ENCODE results near the gene MED4.

MED4 gene

GRCh38 chr13:48094781-48095502 lies at the start of gene MED4:
MED4 (minus strand) TSS chr13:48095104; CDS start chr13:48095078, 26 bp downstream.
- DNase-seq (ENCODE audit: low spot score): peak; percentile 92

- no peak for DNase-seq (ENCODE audit: low spot score)
Measured at GRCh38 chr13:48144413-48145035, 49.6 kb upstream of the MED4 start.

GRCh38 chr13:48142436-48142835 lies 47.5 kb upstream of the MED4 start:
- no peak for DNase-seq (ENCODE audit: low spot score)

GRCh38 chr13:48138270-48138669 lies 43.4 kb upstream of the MED4 start:
- DNase-seq (ENCODE audit: low spot score): no peak

- DNase-seq (ENCODE audit: low spot score): no peak
Measured at GRCh38 chr13:48132961-48133360, 38.1 kb upstream of the MED4 start.

GRCh38 chr13:48131533-48131932 lies 36.6 kb upstream of the MED4 start:
- DNase-seq (ENCODE audit: low spot score): no peak

GRCh38 chr13:48126944-48127830 lies 32.3 kb upstream of the MED4 start:
- peak; percentile 81 for DNase-seq (ENCODE audit: low spot score)

- no peak for DNase-seq (ENCODE audit: low spot score)
Measured at GRCh38 chr13:48125794-48126228, 30.9 kb upstream of the MED4 start.

GRCh38 chr13:48123812-48124211 lies 28.9 kb upstream of the MED4 start:
- DNase-seq (ENCODE audit: low spot score): no peak

GRCh38 chr13:48121733-48122132 lies 26.8 kb upstream of the MED4 start:
- no peak for DNase-seq (ENCODE audit: low spot score)

- no peak for DNase-seq (ENCODE audit: low spot score)
Measured at GRCh38 chr13:48120241-48120640, 25.3 kb upstream of the MED4 start.

GRCh38 chr13:48118030-48118429 lies 23.1 kb upstream of the MED4 start:
- no peak for DNase-seq (ENCODE audit: low spot score)

GRCh38 chr13:48116808-48117207 lies 21.9 kb upstream of the MED4 start:
- no peak for DNase-seq (ENCODE audit: low spot score)

GRCh38 chr13:48113756-48114130 lies 18.8 kb upstream of the MED4 start:
- no peak for DNase-seq (ENCODE audit: low spot score)

GRCh38 chr13:48112896-48113755 lies 18.2 kb upstream of the MED4 start:
- DNase-seq (ENCODE audit: low spot score): no peak

- no peak for DNase-seq (ENCODE audit: low spot score)
Measured at GRCh38 chr13:48110931-48111721, 16.2 kb upstream of the MED4 start.

- DNase-seq (ENCODE audit: low spot score): no peak
Measured at GRCh38 chr13:48110132-48110868, 15.4 kb upstream of the MED4 start.

- no peak for DNase-seq (ENCODE audit: low spot score)
Measured at GRCh38 chr13:48108106-48108505, 13.2 kb upstream of the MED4 start.

GRCh38 chr13:48097793-48098192 lies 2.9 kb upstream of the MED4 start:
- DNase-seq (ENCODE audit: low spot score): no peak

- DNase-seq (ENCODE audit: low spot score): no peak
Measured at GRCh38 chr13:48096670-48097069, 1.8 kb upstream of the MED4 start.
